NCI-H146 (cell line): ENCODE measurements around the gene MDK.
A peak's percentile ranks its signal among the peaks of the same experiment; 100 is the strongest.

Experiments
- DNase-seq: peaks from one replicate; lab custom pipeline; 2025; lab: John Stamatoyannopoulos, UW

Gene MDK

GRCh38 chr11:46382646-46383403 lies 1.4 kb downstream of the MDK start:
- peak; percentile 39 for DNase-seq

GRCh38 chr11:46383404-46383758 lies 1.9 kb downstream of the MDK start:
- no peak for DNase-seq

- DNase-seq = no peak
Measured at GRCh38 chr11:46383974-46384701, 2.7 kb downstream of the MDK start.

- DNase-seq = no peak
Measured at GRCh38 chr11:46385169-46386004, 3.9 kb downstream of the MDK start.

- no peak for DNase-seq
Measured at GRCh38 chr11:46386005-46386578, 4.6 kb downstream of the MDK start.

GRCh38 chr11:46386674-46387073 lies 5.2 kb downstream of the MDK start:
- no peak for DNase-seq

GRCh38 chr11:46387456-46387855 lies 6.0 kb downstream of the MDK start:
- no peak for DNase-seq

- no peak for DNase-seq
Measured at GRCh38 chr11:46387919-46388618, 6.6 kb downstream of the MDK start.

GRCh38 chr11:46388619-46389449 lies 7.4 kb downstream of the MDK start:
- peak; percentile 17 for DNase-seq

GRCh38 chr11:46389450-46390330 lies 8.2 kb downstream of the MDK start:
- DNase-seq = peak; percentile 74

- DNase-seq = no peak
Measured at GRCh38 chr11:46390331-46391171, 9.1 kb downstream of the MDK start.

GRCh38 chr11:46391186-46391577 lies 9.7 kb downstream of the MDK start:
- DNase-seq = peak; percentile 26

- DNase-seq = peak; percentile 77
Measured at GRCh38 chr11:46391578-46392420, 10.3 kb downstream of the MDK start, which contains the start of gene CHRM4. Gene CHRM4 (minus strand): TSS chr11:46391776. CDS start chr11:46386557, 5,219 bp downstream.

GRCh38 chr11:46392421-46393230 lies 11.2 kb downstream of the MDK start:
- DNase-seq = no peak

- DNase-seq = no peak
Measured at GRCh38 chr11:46393231-46393616, 11.8 kb downstream of the MDK start.

GRCh38 chr11:46393759-46394158 lies 12.3 kb downstream of the MDK start:
- no peak for DNase-seq

- no peak for DNase-seq
Measured at GRCh38 chr11:46397526-46397925, 16.1 kb downstream of the MDK start.
